Duodenal mucosa (tissue), 2 donors: Measurements from ENCODE around the gene SDC1.

Experiments used
- H3K27ac ChIP-seq: one replicate; pipeline ENCODE4 v1.7.0; 2013; ENCODE audit warnings: low read depth, low read length
- H3K27me3 ChIP-seq, 2 donors: one replicate each; pipeline ENCODE4 v1.7.0; 2013; ENCODE audit warnings: low read length in 2 of 2, control low read depth in 1 of 2; ENCODE audit not compliant: insufficient read depth in 2 of 2, control insufficient read depth in 1 of 2
- H3K36me3 ChIP-seq, 2 donors: one replicate each; pipeline ENCODE4 v1.7.0; 2013; ENCODE audit warnings: low read length in 2 of 2, control low read depth in 1 of 2; ENCODE audit not compliant: insufficient read depth in 2 of 2, control insufficient read depth in 1 of 2
- H3K4me1 ChIP-seq, 2 donors: one replicate each; pipeline ENCODE4 v1.7.0; 2013; ENCODE audit warnings: low read length in 2 of 2, control low read depth in 1 of 2; ENCODE audit not compliant: insufficient read depth in 2 of 2, control insufficient read depth in 1 of 2
- H3K4me3 ChIP-seq, 2 donors: one replicate each; pipeline ENCODE4 v1.7.0; 2013; ENCODE audit warnings: low read length in 2 of 2, low read depth in 1 of 2
- H3K9ac ChIP-seq, 2 donors: one replicate each; pipeline ENCODE4 v1.7.0; 2013; ENCODE audit warnings: low read length in 2 of 2, low read depth in 1 of 2
- H3K9me3 ChIP-seq, 2 donors: one replicate each; pipeline ENCODE4 v1.7.0; 2013; ENCODE audit warnings: low read length in 2 of 2, control low read depth in 1 of 2; ENCODE audit not compliant: control insufficient read depth in 1 of 2

The SDC1 gene

GRCh38 chr2:20222014-20222768, 2.7 kb downstream of the SDC1 start:
- Histone ChIP-seq H3K27me3 (no peaks in the 10 kb centered on the region), H3K4me3 (peak overlapping the region; percentile 80 to 85), H3K9ac (peak overlapping the region; percentile 76), H3K4me1 (peaks cover 66 to 69% of the 10 kb centered on the region in 2 donors), H3K9me3 (no peaks in the 10 kb centered on the region), H3K36me3 (peaks cover 0 to 7% of the 10 kb centered on the region in 2 donors), H3K27ac (no peak overlapping the region)

- Histone ChIP-seq H3K4me1 (peaks cover 72 to 75% of the 10 kb centered on the region in 2 donors), H3K27me3 (no peaks in the 10 kb centered on the region), H3K4me3 (peak overlapping the region in 1 of 2 donors; percentile 80), H3K9ac (peak overlapping the region; percentile 76), H3K9me3 (no peaks in the 10 kb centered on the region), H3K27ac (no peak overlapping the region), H3K36me3 (peaks cover 0 to 7% of the 10 kb centered on the region in 2 donors)
Measured at GRCh38 chr2:20221555-20221973, 3.4 kb downstream of the SDC1 start.

- H3K4me3 ChIP-seq = no peak overlapping the region
- peaks cover 0 to 7% of the 10 kb centered on the region in 2 donors for H3K36me3 ChIP-seq
- H3K9ac ChIP-seq = peak overlapping the region; percentile 12 to 76
- H3K9me3 ChIP-seq = no peaks in the 10 kb centered on the region
- H3K27ac ChIP-seq = no peak overlapping the region
- no peaks in the 10 kb centered on the region for H3K27me3 ChIP-seq
- peaks cover 75% of the 10 kb centered on the region in 2 donors for H3K4me1 ChIP-seq
Measured at GRCh38 chr2:20220806-20221554, 4.0 kb downstream of the SDC1 start.

DNA sequence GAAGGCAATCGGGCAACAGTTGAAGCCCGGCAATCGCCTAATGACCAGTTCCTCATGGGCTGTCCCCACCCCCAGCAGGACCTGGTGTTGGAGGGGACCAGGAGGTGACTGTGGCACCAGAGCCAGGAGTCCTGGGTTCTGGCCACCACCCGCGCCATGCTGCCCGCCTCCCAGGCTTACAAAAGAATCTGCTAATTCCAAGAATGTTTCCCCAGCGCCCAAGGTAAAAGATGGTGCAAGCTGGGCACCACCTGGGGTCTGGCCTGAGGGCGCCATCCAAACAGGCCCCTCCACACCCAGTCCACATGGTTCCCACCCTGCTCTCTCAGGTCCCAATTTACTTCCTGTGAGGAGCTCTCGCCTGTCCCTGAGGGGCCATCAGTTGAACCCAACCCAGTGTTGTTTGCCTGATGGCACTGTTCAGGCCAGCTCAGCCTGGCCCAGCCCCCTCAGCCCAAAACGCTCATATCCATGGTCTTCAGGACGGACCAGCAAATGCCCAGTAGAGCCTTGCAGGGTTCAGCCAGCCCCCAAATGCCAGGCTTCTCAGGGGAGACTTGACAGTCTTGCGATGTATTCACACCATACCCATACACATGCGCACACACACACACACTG, 5.1 kb downstream of the SDC1 start:
- H3K4me1 ChIP-seq = peaks cover 80 to 81% of the 10 kb centered on the region in 2 donors
- H3K27me3 ChIP-seq = no peaks in the 10 kb centered on the region
- H3K9ac ChIP-seq = peak overlapping the region in 1 of 2 donors; percentile 76
- H3K36me3 ChIP-seq = peaks cover 0 to 7% of the 10 kb centered on the region in 2 donors
- H3K4me3 ChIP-seq = no peak overlapping the region
- no peak overlapping the region for H3K27ac ChIP-seq
- H3K9me3 ChIP-seq = no peaks in the 10 kb centered on the region

DNA sequence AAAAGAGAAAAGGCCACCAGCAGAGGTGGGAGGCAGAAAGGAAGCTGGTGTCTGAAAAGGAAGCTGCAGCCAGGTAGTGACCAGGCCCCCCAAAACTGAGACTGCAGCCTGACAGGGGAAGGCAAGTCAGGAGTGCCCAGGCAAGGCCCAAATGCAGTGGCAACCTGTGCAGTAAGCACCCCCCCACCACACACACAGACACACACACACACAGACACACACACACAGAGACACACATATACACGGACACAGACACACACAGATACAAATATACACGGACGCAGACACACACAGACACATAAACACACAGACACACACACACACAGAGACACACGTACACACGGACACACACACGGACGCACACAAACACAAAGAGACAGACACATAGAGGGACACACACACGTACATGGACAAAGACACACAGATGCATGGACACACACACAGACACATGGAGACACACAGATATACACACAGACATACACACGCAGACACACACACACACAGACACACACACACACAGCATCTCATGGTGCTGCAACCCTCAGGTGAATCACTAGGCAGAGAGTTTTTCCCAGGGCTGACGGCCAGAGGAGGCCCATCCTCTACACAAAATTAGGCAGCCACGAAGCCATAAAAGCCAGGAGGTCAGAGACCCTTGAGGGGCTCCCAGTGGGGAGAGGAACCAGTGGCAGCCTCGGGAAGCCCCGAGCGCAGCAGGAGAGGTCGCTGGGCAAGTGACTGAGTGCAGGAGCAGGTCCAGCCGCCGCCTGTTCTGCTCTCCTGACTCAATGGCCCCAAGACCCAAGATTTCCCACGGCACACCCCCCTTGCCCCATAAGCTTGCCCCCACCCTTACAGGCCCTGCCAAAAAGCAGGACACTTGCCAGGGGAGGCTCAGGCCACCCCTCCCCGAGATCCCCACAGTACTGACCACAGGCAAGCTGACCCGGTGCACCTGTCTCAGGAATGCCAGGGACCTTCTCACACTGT, 6.3 kb downstream of the SDC1 start:
- peaks cover 0 to 7% of the 10 kb centered on the region in 2 donors for H3K36me3 ChIP-seq
- peak overlapping the region; percentile 24 for H3K27ac ChIP-seq
- H3K27me3 ChIP-seq = no peaks in the 10 kb centered on the region
- H3K9ac ChIP-seq = peak overlapping the region; percentile 20 to 48
- H3K9me3 ChIP-seq = no peaks in the 10 kb centered on the region
- H3K4me1 ChIP-seq = peaks cover 92 to 93% of the 10 kb centered on the region in 2 donors
- no peak overlapping the region for H3K4me3 ChIP-seq

DNA sequence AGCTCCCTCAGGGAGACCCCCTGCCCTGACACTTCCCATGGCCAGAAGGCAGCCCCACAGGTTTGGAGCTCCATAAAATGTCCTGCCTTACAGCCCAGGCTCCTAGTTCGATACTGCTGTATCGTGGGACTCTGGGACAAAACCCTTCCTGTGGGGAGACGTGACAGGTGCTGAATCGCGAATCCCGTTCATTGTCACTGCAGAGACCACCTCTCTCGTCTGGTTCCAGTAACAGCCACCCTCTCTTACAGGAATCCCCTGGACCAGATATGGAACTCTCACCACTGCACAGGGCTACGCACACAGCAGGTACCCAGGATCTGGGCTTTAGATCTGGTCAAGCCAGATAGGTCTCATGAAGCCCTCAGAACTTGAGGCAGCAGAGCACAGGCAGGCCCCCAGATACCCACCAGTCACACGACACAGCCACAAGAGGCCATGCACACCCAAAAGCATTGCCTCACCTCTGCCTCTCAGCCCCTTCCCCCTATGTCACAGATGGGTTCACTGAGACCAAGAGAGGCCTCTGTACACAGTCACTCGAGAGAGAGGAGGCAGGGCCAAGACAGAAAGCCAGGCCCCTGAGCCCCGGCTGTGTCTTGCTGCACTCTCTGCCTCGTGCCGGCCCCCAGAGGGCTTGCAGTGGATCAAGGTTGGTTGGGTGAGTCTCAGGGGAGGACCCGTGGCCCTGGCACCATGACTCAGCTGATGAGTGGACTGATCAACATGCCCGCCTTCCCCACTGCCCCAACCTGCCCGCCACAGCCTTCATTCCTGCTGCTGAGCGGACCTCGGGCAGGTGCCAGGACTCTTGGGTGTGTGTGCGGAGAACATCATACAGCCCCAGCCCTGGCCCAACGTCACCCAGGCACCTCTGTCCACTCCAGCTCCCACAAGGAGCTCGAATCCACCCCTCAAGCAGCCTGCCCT, 7.6 kb downstream of the SDC1 start:
- Histone ChIP-seq H3K27ac (peak overlapping the region; percentile 50), H3K4me3 (no peak overlapping the region), H3K9ac (peak overlapping the region; percentile 18 to 48), H3K36me3 (peaks cover 0 to 7% of the 10 kb centered on the region in 2 donors), H3K9me3 (no peaks in the 10 kb centered on the region), H3K27me3 (no peaks in the 10 kb centered on the region), H3K4me1 (peaks cover 96 to 99% of the 10 kb centered on the region in 2 donors)

- H3K36me3 ChIP-seq = peaks cover 0 to 7% of the 10 kb centered on the region in 2 donors
Measured at GRCh38 chr2:20216130-20217025, 8.6 kb downstream of the SDC1 start.

More at GRCh38 chr2:20216130-20217025, 8.6 kb downstream of the SDC1 start:
- peaks cover 92 to 94% of the 10 kb centered on the region in 2 donors for H3K4me1 ChIP-seq
- H3K9me3 ChIP-seq = no peaks in the 10 kb centered on the region
- peak overlapping the region; percentile 58 for H3K27ac ChIP-seq
- H3K4me3 ChIP-seq = no peak overlapping the region
- no peaks in the 10 kb centered on the region for H3K27me3 ChIP-seq
- H3K9ac ChIP-seq = peak overlapping the region; percentile 18 to 48
